SK-N-SH treated with all-trans-retinoic acid at 6 μM for 48 hours (cell line): ENCODE data around the gene TTC17.
"Not testable (repeated sequence)": the region's sequence is repeated elsewhere in the genome, so short reads cannot be mapped to it uniquely, and the experiment has no call there.

Experiments used
- BACH2 ChIP-seq: fragments of 250-450 bp; sonication (Bioruptor Pico); IDR thresholded peaks from 2 replicates; pipeline ENCODE4 v1.9.0; 2021; ENCODE audit warnings: mild to moderate bottlenecking, borderline replicate concordance
- ISL1 ChIP-seq: fragments of 250-450 bp; sonication (Bioruptor Pico); IDR thresholded peaks from 2 replicates; pipeline ENCODE4 v2.1.2; 2022; ENCODE audit warnings: mild to moderate bottlenecking, moderate library complexity
- PATZ1 ChIP-seq: fragments of 250-450 bp; sonication (Bioruptor Pico); IDR thresholded peaks from 2 replicates; pipeline ENCODE4 v1.8.0; 2020; ENCODE audit warnings: mild to moderate bottlenecking, moderate library complexity, borderline replicate concordance
- RARB ChIP-seq: fragments of 250-450 bp; sonication (Bioruptor Pico); IDR thresholded peaks from 2 replicates; pipeline ENCODE4 v1.8.0; 2021; ENCODE audit warnings: mild to moderate bottlenecking, moderate library complexity
- TSHZ2 ChIP-seq: fragments of 250-450 bp; sonication (Bioruptor Pico); IDR thresholded peaks from 2 replicates; pipeline ENCODE4 v1.5.0; 2020; ENCODE audit warnings: mild to moderate bottlenecking, moderate library complexity
- ZC3H10 ChIP-seq: fragments of 250-450 bp; sonication (Bioruptor Pico); IDR thresholded peaks from 2 replicates; pipeline ENCODE4 v1.5.1; 2021; ENCODE audit warnings: mild to moderate bottlenecking, moderate library complexity
- ZNF70 ChIP-seq: fragments of 450-650 bp; formaldehyde crosslinking; IDR thresholded peaks from 2 replicates; pipeline ENCODE4 v1.5.0; 2020; ENCODE audit warnings: mild to moderate bottlenecking, moderate library complexity

GRCh38 chr11:43430916-43431315 is 72.2 kb downstream of the TTC17 start:
- not testable (repeated sequence) for TF ChIP-seq TSHZ2 (CRISPR knock-in tag); BACH2 (CRISPR knock-in tag); ZC3H10; ZNF70 (CRISPR knock-in tag); ISL1 (CRISPR knock-in tag); PATZ1 (CRISPR knock-in tag); RARB
